ENCODE measurements around the gene SLC26A6. TPM values are rescaled to one million over a fixed set of nuclear protein-coding genes. Genes with fewer than 3 reads are reported as not detected.

Gene SLC26A6
- total and polyA plus RNA-seq, 9 donors, result 7.9 to 19.1 (median 10.5) TPM

DNA sequence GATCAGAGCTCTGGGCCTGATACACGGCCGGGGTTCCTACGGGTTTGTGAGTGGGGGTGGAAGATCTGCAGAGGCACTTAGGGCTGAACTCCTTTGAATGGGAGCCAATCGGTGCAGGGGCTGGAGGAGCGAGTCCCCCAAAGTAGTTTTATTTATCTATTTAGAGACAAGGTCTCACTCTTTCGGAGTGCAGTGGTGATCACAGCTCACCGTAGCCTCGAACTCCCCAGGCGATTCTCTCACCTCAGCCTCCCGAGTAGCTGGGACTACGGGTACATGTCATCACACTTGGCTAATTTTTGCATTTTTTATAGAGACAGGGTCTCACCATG, 29.0 kb upstream of the SLC26A6 start:
- Histone ChIP-seq H3K36me3 (no peaks in the 10 kb centered on the region), H3K9me3 (no peaks in the 10 kb centered on the region), H3K27me3 (no peaks in the 10 kb centered on the region), H3K4me3 (no peak overlapping the region), H3K4me1 (ENCODE audit: insufficient read depth) (peaks cover 8% of the 10 kb centered on the region), H3K27ac (no peak overlapping the region)
- TF ChIP-seq, protein P1, sequence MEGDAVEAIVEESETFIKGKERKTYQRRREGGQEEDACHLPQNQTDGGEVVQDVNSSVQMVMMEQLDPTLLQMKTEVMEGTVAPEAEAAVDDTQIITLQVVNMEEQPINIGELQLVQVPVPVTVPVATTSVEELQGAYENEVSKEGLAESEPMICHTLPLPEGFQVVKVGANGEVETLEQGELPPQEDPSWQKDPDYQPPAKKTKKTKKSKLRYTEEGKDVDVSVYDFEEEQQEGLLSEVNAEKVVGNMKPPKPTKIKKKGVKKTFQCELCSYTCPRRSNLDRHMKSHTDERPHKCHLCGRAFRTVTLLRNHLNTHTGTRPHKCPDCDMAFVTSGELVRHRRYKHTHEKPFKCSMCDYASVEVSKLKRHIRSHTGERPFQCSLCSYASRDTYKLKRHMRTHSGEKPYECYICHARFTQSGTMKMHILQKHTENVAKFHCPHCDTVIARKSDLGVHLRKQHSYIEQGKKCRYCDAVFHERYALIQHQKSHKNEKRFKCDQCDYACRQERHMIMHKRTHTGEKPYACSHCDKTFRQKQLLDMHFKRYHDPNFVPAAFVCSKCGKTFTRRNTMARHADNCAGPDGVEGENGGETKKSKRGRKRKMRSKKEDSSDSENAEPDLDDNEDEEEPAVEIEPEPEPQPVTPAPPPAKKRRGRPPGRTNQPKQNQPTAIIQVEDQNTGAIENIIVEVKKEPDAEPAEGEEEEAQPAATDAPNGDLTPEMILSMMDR (IDR thresholded peaks at IDR 0.05), result no peak
- no peak for TF ChIP-seq EP300 (IDR thresholded peaks at IDR 0.05)
- no peak for TF ChIP-seq POLR2A (IDR thresholded peaks at IDR 0.05)
- no peak for DNase-seq
- WGBS, 3 donors, result 48 to 50% (median 49%) methylated on average over 11 of the region's 11 CpGs
- intact Hi-C loops (cut with DNase I), result no loop called here

GRCh38 chr3:48663489-48664312, 28.4 kb upstream of the SLC26A6 start:
- peak overlapping the region in 1 of 2 donors; percentile 60 for H3K27ac ChIP-seq
- WGBS, 3 donors, result 0 to 1% (median 0%) methylated on average over 47 to 66 of the region's 66 CpGs
- peak; percentile 76 to 94 (median 86) for DNase-seq
- peak overlapping the region; percentile 44 for H3K4me3 ChIP-seq
- TF ChIP-seq, protein P1 (IDR thresholded peaks at IDR 0.05), result peak; percentile 28 to 62 (median 40)
- TF ChIP-seq EP300 (IDR thresholded peaks at IDR 0.05) (peak; percentile 39), POLR2A (IDR thresholded peaks at IDR 0.05) (peak; percentile 35)
- no peaks in the 10 kb centered on the region for H3K27me3 ChIP-seq
- H3K36me3 ChIP-seq, result no peaks in the 10 kb centered on the region
- H3K4me1 ChIP-seq (ENCODE audit: insufficient read depth), result peaks cover 8% of the 10 kb centered on the region
- no peaks in the 10 kb centered on the region for H3K9me3 ChIP-seq
- intact Hi-C loops (cut with DNase I), result no loop called here

GRCh38 chr3:48662753-48663488, 27.7 kb upstream of the SLC26A6 start, which contains the start of gene CELSR3:
Gene CELSR3, minus strand, starts transcription at chr3:48662886. Its CDS starts 252 bp downstream, at chr3:48662634.
- Histone ChIP-seq H3K27me3 (no peaks in the 10 kb centered on the region), H3K9me3 (no peaks in the 10 kb centered on the region), H3K27ac (peak within 1 kb of the TSS in 1 of 2 donors; percentile 60), H3K4me3 (peak within 1 kb of the TSS; percentile 44), H3K36me3 (no peaks in the 10 kb centered on the region), H3K4me1 (ENCODE audit: insufficient read depth) (peaks cover 8% of the 10 kb centered on the region)
- intact Hi-C loops (cut with DNase I), result no loop called here
- TF ChIP-seq POLR2A (IDR thresholded peaks at IDR 0.05), result no peak
- TF ChIP-seq EP300 (IDR thresholded peaks at IDR 0.05), result no peak
- TF ChIP-seq, protein P1 (IDR thresholded peaks at IDR 0.05), result no peak
- WGBS, 3 donors, result 1% methylated on average over 40 to 52 of the region's 52 CpGs
- DNase-seq, result peak in 4 of 5 donors; percentile 53 to 81 (median 62)

DNA sequence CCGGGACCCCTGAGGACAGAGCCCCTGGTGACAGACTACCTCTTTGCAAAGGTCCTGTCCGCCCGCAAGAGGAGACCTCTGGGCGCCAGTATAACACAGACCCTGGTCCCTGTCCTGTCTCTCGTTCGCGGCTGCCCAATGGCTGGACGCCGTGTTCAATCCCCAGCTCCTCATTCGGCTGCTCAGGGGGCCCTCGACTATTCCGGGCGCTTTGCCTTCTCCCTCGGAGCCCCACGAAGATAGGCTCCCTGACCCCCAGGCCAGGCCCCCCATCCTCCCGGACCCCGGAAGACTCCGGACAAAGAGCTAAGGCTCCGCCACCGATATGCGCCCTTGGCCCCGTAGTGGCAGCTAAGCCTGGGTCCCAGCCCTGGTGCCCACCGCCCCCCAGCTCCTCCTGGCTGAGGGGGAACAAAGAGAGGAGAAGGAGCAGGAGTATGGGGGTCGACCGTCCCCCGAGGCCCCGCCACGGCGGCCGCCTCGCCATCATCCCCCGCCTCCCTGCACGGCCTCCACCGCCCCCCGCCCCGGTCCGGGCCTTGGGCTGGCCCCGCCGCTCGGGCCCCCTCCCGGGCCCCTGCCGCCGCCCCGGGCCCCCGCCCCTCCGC, 27.0 kb upstream of the SLC26A6 start:
- DNase-seq, result peak in 1 of 5 donors; percentile 55
- Histone ChIP-seq H3K4me3 (no peak overlapping the region), H3K27ac (no peak overlapping the region), H3K27me3 (no peaks in the 10 kb centered on the region), H3K9me3 (no peaks in the 10 kb centered on the region), H3K36me3 (no peaks in the 10 kb centered on the region), H3K4me1 (ENCODE audit: insufficient read depth) (peaks cover 8% of the 10 kb centered on the region)
- intact Hi-C loops (cut with DNase I), result no loop called here
- TF ChIP-seq, protein P1 (IDR thresholded peaks at IDR 0.05), result no peak
- TF ChIP-seq POLR2A (IDR thresholded peaks at IDR 0.05), result no peak
- TF ChIP-seq EP300 (IDR thresholded peaks at IDR 0.05), result no peak
- 2% methylated on average over 33 to 46 of the region's 46 CpGs for WGBS, 3 donors

All from ovary (tissue), 9 donors.